Testis (tissue), 2 donors: ENCODE measurements around the gene JAM3.

ENCODE experiments used
- POLR2A ChIP-seq: fragments of 450-650 bp; IDR thresholded peaks from one replicate; pipeline ENCODE4 v1.6.1; 2017; ENCODE audit warnings: antibody characterized with exemption, mild to moderate bottlenecking, moderate library complexity
- TF ChIP-seq, protein P1 (sequence below), 3 experiments: fragments of 450-650 bp in 2 of 3; fragments of 200-600 bp in 1 of 3; sonication (generic) in 1 of 3; IDR thresholded peaks; one replicate each; pipeline ENCODE4 v1.5.1; 2016 to 2019; ENCODE audit warnings: antibody characterized with exemption in 3 of 3, mild to moderate bottlenecking in 2 of 3, moderate library complexity in 1 of 3

DNA sequence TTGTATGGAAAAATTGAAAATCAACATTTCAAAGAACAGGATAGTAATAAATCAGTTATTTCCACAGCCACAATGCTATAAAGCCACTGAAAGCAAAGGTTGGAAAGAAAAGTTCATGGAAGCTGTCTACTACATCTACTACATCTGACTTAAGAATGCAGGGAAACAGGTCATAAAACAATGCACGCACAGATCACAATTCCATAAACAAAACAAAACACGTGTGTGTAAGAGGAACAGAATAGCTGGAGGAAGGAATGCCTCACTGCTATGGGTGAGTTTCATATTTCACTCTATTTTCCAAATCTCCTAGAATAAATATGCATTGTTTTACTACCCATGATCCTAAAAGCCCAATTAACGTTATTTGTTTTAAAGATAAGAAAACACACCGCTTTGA, 88.6 kb downstream of the JAM3 start:
- TF ChIP-seq, protein P1, sequence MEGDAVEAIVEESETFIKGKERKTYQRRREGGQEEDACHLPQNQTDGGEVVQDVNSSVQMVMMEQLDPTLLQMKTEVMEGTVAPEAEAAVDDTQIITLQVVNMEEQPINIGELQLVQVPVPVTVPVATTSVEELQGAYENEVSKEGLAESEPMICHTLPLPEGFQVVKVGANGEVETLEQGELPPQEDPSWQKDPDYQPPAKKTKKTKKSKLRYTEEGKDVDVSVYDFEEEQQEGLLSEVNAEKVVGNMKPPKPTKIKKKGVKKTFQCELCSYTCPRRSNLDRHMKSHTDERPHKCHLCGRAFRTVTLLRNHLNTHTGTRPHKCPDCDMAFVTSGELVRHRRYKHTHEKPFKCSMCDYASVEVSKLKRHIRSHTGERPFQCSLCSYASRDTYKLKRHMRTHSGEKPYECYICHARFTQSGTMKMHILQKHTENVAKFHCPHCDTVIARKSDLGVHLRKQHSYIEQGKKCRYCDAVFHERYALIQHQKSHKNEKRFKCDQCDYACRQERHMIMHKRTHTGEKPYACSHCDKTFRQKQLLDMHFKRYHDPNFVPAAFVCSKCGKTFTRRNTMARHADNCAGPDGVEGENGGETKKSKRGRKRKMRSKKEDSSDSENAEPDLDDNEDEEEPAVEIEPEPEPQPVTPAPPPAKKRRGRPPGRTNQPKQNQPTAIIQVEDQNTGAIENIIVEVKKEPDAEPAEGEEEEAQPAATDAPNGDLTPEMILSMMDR (IDR thresholded peaks at IDR 0.05): no peak
- no peak for TF ChIP-seq POLR2A
